Neuronal stem cell (in vitro differentiated cells): ENCODE measurements around the gene ATP11A.

Experiments used
- DNase-seq: peaks from one replicate; pipeline ENCODE4 v3.0.0-alpha.2; 2013; ENCODE audit warnings: low spot score
- H2AFZ ChIP-seq: one replicate; pipeline ENCODE4 v1.6.1; 2013; ENCODE audit warnings: mild to moderate bottlenecking, low read length, inconsistent platforms
- H2AK5ac ChIP-seq: 2 replicates; pipeline ENCODE4 v1.6.1; 2013; ENCODE audit warnings: low read depth, mild to moderate bottlenecking, inconsistent platforms, low read length, moderate library complexity, mixed read lengths
- H2BK120ac ChIP-seq: 2 replicates; pipeline ENCODE4 v1.6.1; 2013; ENCODE audit warnings: low read depth, mild to moderate bottlenecking, inconsistent platforms, low read length, moderate library complexity, mixed read lengths
- H2BK12ac ChIP-seq: one replicate; pipeline ENCODE4 v1.6.1; 2013; ENCODE audit warnings: low read length, inconsistent platforms
- H2BK15ac ChIP-seq: 2 replicates; pipeline ENCODE4 v1.6.1; 2013; ENCODE audit warnings: mild to moderate bottlenecking, low read length, inconsistent platforms, mixed read lengths
- H2BK5ac ChIP-seq: one replicate; pipeline ENCODE4 v1.6.1; 2013; ENCODE audit warnings: inconsistent platforms, mild to moderate bottlenecking, low read length, moderate library complexity
- H3K14ac ChIP-seq: one replicate; pipeline ENCODE4 v1.6.1; 2013; ENCODE audit warnings: low read length, inconsistent platforms
- H3K18ac ChIP-seq: 2 replicates; pipeline ENCODE4 v1.6.1; 2013; ENCODE audit warnings: low read length, inconsistent platforms
- H3K23ac ChIP-seq: 2 replicates; pipeline ENCODE4 v1.6.1; 2013; ENCODE audit warnings: low read depth, mild to moderate bottlenecking, mixed read lengths, low read length, inconsistent platforms; ENCODE audit not compliant: poor library complexity
- H3K27ac ChIP-seq: replicated peaks from 3 replicates; pipeline ENCODE4 v1.5.1; 2013; ENCODE audit warnings: low read length, inconsistent platforms
- H3K27me3 ChIP-seq, 3 experiments: 2 replicates each; pipeline ENCODE4 v1.6.1; 2013; ENCODE audit warnings: low read length in 3 of 3, mild to moderate bottlenecking in 2 of 3, inconsistent platforms in 1 of 3, low read depth in 1 of 3, mixed read lengths in 1 of 3, moderate library complexity in 1 of 3; ENCODE audit not compliant: control insufficient read depth in 3 of 3, insufficient read depth in 3 of 3
- H3K36me3 ChIP-seq, 2 donors: replicated peaks in 1 of 2; 2 replicates each; pipeline ENCODE4 v1.6.1; 2013; ENCODE audit warnings: low read length in 2 of 2; ENCODE audit not compliant: control insufficient read depth in 2 of 2, insufficient read depth in 2 of 2
- H3K4ac ChIP-seq: 2 replicates; pipeline ENCODE4 v1.6.1; 2013; ENCODE audit warnings: inconsistent platforms, mild to moderate bottlenecking, low read length, moderate library complexity
- H3K4me1 ChIP-seq, 2 donors: 1 replicate in 1 of 2; 2 replicates in 1 of 2; pipeline ENCODE4 v1.6.1; 2013; ENCODE audit warnings: low read length in 2 of 2, low read depth in 1 of 2; ENCODE audit not compliant: control insufficient read depth in 2 of 2, insufficient read depth in 1 of 2
- H3K4me2 ChIP-seq: one replicate; pipeline ENCODE4 v1.6.1; 2013; ENCODE audit warnings: mild to moderate bottlenecking, low read length, inconsistent platforms; ENCODE audit not compliant: insufficient read depth, poor library complexity, severe bottlenecking
- H3K4me3 ChIP-seq, 2 donors: 2 replicates each; pipeline ENCODE4 v1.5.1; 2013; ENCODE audit warnings: low read length in 2 of 2, mild to moderate bottlenecking in 2 of 2, inconsistent platforms in 1 of 2, moderate library complexity in 1 of 2
- H3K79me1 ChIP-seq: one replicate; pipeline ENCODE4 v1.6.1; 2013; ENCODE audit warnings: low read depth, mild to moderate bottlenecking, inconsistent platforms, low read length, moderate library complexity
- H3K9ac ChIP-seq: one replicate; pipeline ENCODE4 v1.6.1; 2013; ENCODE audit warnings: mild to moderate bottlenecking, low read depth, low read length, inconsistent platforms; ENCODE audit not compliant: poor library complexity
- H3K9me3 ChIP-seq, 2 donors: replicated peaks in 1 of 2; 2 replicates each; pipeline versions ENCODE3 to v1.6.1; 2013; ENCODE audit warnings: low read length in 2 of 2, mild to moderate bottlenecking in 2 of 2, inconsistent platforms in 1 of 2, low read depth in 1 of 2, mixed read lengths in 1 of 2, moderate library complexity in 1 of 2; ENCODE audit not compliant: control insufficient read depth in 2 of 2, insufficient read depth in 1 of 2
- H4K8ac ChIP-seq: one replicate; pipeline ENCODE4 v1.6.1; 2013; ENCODE audit warnings: low read depth, mild to moderate bottlenecking, inconsistent platforms, low read length, moderate library complexity
- H4K91ac ChIP-seq: one replicate; pipeline ENCODE4 v1.6.1; 2013; ENCODE audit warnings: low read length, low read depth, mild to moderate bottlenecking, inconsistent platforms; ENCODE audit not compliant: poor library complexity
- WGBS, 2 donors: extraction: QIAGEN DNeasy Blood & Tissue Kit; methylation state at CpG; one replicate each; pipeline ENCODE4 v1.1.7; 2013; ENCODE audit warnings: missing lambda C conversion rate in 2 of 2, mixed read lengths in 1 of 2; ENCODE audit not compliant: insufficient read length in 2 of 2, insufficient replicate concordance in 1 of 2; ENCODE audit errors: extremely low coverage in 2 of 2; 5-methylcytosine and 5-hydroxymethylcytosine counted together

The ATP11A gene

GRCh38 chr13:112808377-112809140 lies 118.7 kb downstream of the ATP11A start:
- H2BK5ac ChIP-seq, result no peak overlapping the region
- DNase-seq, result no peak
- no peak overlapping the region for H2BK15ac ChIP-seq
- H3K27ac ChIP-seq, result no peak overlapping the region
- H3K18ac ChIP-seq, result peak overlapping the region; percentile 32
- H3K9me3 ChIP-seq, result peaks cover under 1 to 3% of the 10 kb centered on the region in 2 donors
- peaks cover 2% of the 10 kb centered on the region for H3K79me1 ChIP-seq
- peaks cover 14 to 18% of the 10 kb centered on the region in 2 donors for H3K36me3 ChIP-seq
- peak overlapping the region; percentile 8 for H2BK120ac ChIP-seq
- H3K4me1 ChIP-seq, result no peaks in the 10 kb centered on the region
- H4K8ac ChIP-seq, result no peak overlapping the region
- peak overlapping the region; percentile 92 for H3K14ac ChIP-seq
- no peak overlapping the region for H4K91ac ChIP-seq
- H3K9ac ChIP-seq, result no peak overlapping the region
- no peak overlapping the region for H3K4me2 ChIP-seq
- H3K27me3 ChIP-seq, result no peaks in the 10 kb centered on the region
- no peak overlapping the region for H2AK5ac ChIP-seq
- H3K4ac ChIP-seq, result no peak overlapping the region
- H2AFZ ChIP-seq, result no peak overlapping the region
- peak overlapping the region; percentile 56 for H3K23ac ChIP-seq
- no CpG with 5 or more reads among the region's 26 CpGs for WGBS, 2 donors
- H3K4me3 ChIP-seq, result no peak overlapping the region
- H2BK12ac ChIP-seq, result no peak overlapping the region

- H3K4me3 ChIP-seq, result peak overlapping the region in 1 of 2 donors; percentile 37
- no peaks in the 10 kb centered on the region for H3K4me1 ChIP-seq
- peaks cover 2 to 3% of the 10 kb centered on the region in 2 donors for H3K9me3 ChIP-seq
- no peak overlapping the region for H3K4me2 ChIP-seq
- no peaks in the 10 kb centered on the region for H3K27me3 ChIP-seq
- no peak overlapping the region for H3K4ac ChIP-seq
- H2BK5ac ChIP-seq, result no peak overlapping the region
- peak overlapping the region; percentile 62 for H3K23ac ChIP-seq
- peak overlapping the region; percentile 40 for H3K18ac ChIP-seq
- H3K79me1 ChIP-seq, result peaks cover 2% of the 10 kb centered on the region
- peaks cover 14 to 21% of the 10 kb centered on the region in 2 donors for H3K36me3 ChIP-seq
- no peak overlapping the region for H2BK15ac ChIP-seq
- H3K27ac ChIP-seq, result no peak overlapping the region
- WGBS, 2 donors, result no CpG with 5 or more reads among the region's 40 CpGs
- no peak for DNase-seq
- no peak overlapping the region for H2BK120ac ChIP-seq
- H3K9ac ChIP-seq, result no peak overlapping the region
- no peak overlapping the region for H2AFZ ChIP-seq
- no peak overlapping the region for H3K14ac ChIP-seq
- H4K91ac ChIP-seq, result peak overlapping the region; percentile 67
- no peak overlapping the region for H2BK12ac ChIP-seq
- H4K8ac ChIP-seq, result no peak overlapping the region
- H2AK5ac ChIP-seq, result no peak overlapping the region
These were observed 119.8 kb downstream of the ATP11A start for GRCh38 chr13:112809332-112810315.

- Histone ChIP-seq H2BK5ac (no peak overlapping the region), H2BK15ac (no peak overlapping the region), H3K27me3 (no peaks in the 10 kb centered on the region), H4K8ac (no peak overlapping the region), H3K9ac (no peak overlapping the region), H3K79me1 (peaks cover 2% of the 10 kb centered on the region), H3K36me3 (peaks cover 23 to 26% of the 10 kb centered on the region in 2 donors), H3K9me3 (peaks cover 2 to 3% of the 10 kb centered on the region in 2 donors), H3K27ac (no peak overlapping the region), H3K23ac (no peak overlapping the region), H3K4ac (no peak overlapping the region), H3K4me2 (no peak overlapping the region), H3K4me3 (no peak overlapping the region), H2AK5ac (no peak overlapping the region), H2AFZ (no peak overlapping the region), H2BK120ac (no peak overlapping the region), H3K4me1 (no peaks in the 10 kb centered on the region), H3K14ac (no peak overlapping the region), H2BK12ac (no peak overlapping the region), H4K91ac (no peak overlapping the region), H3K18ac (no peak overlapping the region)
- DNase-seq, result no peak
- no CpG with 5 or more reads among the region's 14 CpGs for WGBS, 2 donors
These were observed 120.8 kb downstream of the ATP11A start for GRCh38 chr13:112810608-112811007.
